Stimulated activated CD4-positive, alpha-beta T cell treated with anti-CD3 and anti-CD28 coated beads, Interleukin-1b, Interleukin-23, amount 100 ng/mL, for 4 hours (primary cell): ENCODE results near the gene SPDYE4.
A peak's percentile ranks its signal among the peaks of the same experiment; 100 is the strongest.

Source experiments
- DNase-seq, 2 donors: peaks; one replicate each; pipeline ENCODE4 v3.0.0-alpha.2; 2020; ENCODE audit warnings: low read depth in 2 of 2

SPDYE4 gene

GRCh38 chr17:8741366-8741765 lies 17.0 kb downstream of the SPDYE4 start:
- DNase-seq, result no peak

- peak; percentile 17 to 19 for DNase-seq
Measured at GRCh38 chr17:8740486-8740885, 17.9 kb downstream of the SPDYE4 start.

GRCh38 chr17:8739097-8739496 lies 19.2 kb downstream of the SPDYE4 start:
- no peak for DNase-seq

- DNase-seq, result no peak
Measured at GRCh38 chr17:8736796-8737195, 21.6 kb downstream of the SPDYE4 start.

- no peak for DNase-seq
Measured at GRCh38 chr17:8736362-8736761, 22.0 kb downstream of the SPDYE4 start.

- DNase-seq, result no peak
Measured at GRCh38 chr17:8735336-8735939, 22.9 kb downstream of the SPDYE4 start.

DNA sequence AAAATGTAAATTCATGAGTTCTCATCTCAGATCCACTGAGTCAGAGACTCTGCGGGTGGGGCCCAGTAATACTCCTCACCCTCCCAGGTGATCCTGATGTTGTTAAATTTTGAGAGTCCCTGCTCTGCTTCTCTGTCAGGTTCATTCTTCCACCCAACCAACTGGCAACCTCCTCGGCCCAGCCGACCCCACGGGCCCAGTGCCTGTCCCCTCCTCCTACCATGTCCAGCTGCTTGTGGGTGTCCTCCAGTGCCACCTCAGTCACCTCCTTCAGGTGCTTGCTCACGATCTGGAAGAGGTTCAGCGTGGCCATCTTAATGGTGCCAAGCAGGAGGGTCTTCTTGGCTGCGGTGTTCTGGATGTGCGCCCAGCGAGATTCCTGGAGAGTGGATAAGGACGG lies 23.5 kb downstream of the SPDYE4 start:
- DNase-seq, result no peak

GRCh38 chr17:8732406-8733085 lies 25.8 kb downstream of the SPDYE4 start:
- DNase-seq, result no peak

DNA sequence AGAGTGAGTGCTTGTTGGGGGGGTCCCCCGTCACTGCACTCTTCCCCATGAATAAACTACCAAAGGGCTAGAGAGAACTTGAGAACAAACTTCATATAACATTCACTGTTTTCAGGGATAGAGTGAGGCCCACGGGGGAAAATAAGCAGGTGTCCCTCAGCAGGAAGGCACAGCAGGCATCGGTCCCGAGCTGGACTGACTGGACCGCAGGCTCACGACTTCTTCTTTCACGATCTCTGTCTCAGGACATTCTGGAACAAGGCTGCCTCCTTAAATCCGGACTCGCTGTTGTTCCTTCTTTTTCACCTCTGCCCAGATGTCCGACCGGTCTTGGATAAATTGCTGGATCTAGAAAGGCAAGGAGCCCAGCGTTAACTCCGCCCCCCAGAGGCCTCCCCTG lies 28.5 kb downstream of the SPDYE4 start:
- DNase-seq, result no peak

- DNase-seq, result no peak
Measured at GRCh38 chr17:8729421-8729820, 28.9 kb downstream of the SPDYE4 start.

GRCh38 chr17:8728971-8729370 lies 29.4 kb downstream of the SPDYE4 start:
- DNase-seq, result no peak

GRCh38 chr17:8728251-8728938 lies 30.0 kb downstream of the SPDYE4 start:
- DNase-seq, result no peak

- no peak for DNase-seq
Measured at GRCh38 chr17:8726941-8727555, 31.3 kb downstream of the SPDYE4 start.

- DNase-seq, result no peak
Measured at GRCh38 chr17:8725881-8726876, 32.2 kb downstream of the SPDYE4 start.

GRCh38 chr17:8724451-8724850 lies 33.9 kb downstream of the SPDYE4 start:
- DNase-seq, result no peak

DNA sequence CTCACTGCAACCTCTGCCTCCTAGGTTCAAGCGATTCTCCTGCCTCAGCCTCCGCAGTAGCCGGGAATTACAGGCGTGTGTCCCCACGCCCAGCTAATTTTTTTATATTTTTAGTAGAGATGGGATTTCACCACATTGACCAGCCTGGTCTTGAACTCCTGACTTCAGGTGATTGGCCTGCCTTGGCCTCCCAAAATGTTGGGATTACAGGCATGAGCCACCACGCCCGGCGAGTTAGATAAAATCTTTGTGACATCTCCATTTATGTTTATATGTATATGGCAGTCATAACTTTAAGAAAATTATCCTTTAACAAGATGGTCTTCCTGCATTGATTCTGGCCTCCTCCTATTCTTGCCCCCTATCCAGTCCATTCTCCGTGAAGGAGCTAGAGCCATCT lies 37.8 kb downstream of the SPDYE4 start:
- no peak for DNase-seq

DNA sequence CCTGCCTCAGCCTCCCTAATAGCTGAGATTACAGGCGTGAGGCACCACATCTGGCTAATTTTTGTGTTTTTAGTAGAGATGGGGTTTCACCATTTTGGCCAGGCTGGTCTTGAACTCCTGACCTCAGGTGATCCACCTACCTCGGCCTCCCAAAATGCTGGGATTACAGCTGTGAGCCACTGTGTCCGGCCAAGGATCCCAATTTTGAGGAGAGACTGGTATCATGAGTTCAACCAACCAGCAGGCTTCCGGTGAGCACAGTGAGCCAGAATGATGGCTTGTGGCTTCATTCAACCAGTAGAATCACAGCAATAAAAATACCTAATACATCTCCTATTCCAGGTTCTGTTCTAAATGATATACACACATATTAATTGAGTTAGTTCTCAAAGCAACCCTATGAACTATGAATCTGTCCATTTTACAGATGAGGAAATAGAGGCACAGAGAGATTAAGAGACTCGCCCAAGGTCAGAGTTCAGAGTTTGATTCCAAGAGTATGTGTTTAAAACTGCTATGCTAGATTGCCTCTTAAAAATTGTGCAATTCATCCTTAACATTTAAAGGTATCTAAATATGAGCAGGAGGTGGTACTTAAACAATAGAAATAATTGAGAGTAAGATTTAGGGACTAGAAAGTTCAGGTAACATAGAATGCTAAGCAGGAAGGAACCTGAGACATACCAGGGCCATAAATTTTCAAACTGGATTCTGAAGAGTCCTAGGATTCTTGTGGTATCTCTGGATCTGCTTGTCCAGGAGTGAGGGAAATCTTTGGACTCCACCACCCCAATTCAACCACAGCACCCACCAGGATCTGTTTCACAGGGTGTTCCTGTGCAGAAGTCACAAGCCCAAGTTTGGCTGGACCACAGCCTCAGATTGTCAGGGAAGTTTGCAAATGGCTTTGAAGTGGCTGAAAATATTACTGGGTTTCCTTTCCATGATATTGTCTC lies 38.8 kb downstream of the SPDYE4 start:
- no peak for DNase-seq

DNA sequence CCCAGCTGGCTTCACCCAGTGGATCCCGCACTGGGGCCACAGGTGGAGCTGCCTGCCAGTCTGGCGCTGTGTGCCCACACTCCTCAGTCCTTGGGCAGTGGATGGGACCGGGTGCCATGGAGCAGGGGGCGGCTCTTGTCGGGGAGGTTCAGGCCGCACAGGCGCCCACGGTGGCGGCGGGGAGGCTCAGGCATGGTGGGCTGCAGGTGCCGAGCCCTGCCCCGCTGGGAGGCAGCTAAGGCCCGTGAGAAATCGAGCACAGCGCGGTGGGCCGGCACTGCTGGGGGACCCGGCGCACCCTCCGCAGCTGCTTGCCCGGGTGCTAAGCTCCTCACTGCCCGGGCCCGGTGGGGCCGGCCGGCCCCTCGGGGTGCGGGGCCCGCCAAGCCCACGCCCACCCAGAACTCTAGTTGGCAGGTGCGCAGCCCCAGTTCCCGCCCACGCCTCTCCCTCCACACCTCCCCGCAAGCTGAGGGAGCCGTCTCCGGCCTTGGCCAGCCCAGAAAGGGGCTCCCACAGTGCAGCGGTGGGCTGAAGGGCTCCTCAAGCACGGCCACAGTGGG lies 40.3 kb downstream of the SPDYE4 start:
- DNase-seq, result no peak

GRCh38 chr17:8713878-8714277 lies 44.5 kb downstream of the SPDYE4 start:
- no peak for DNase-seq

- DNase-seq, result no peak
Measured at GRCh38 chr17:8713315-8713714, 45.0 kb downstream of the SPDYE4 start.
